Natural killer cell (primary cell): Measurements from ENCODE around the gene PRSS53. TPM values are rescaled to one million over a fixed set of nuclear protein-coding genes. Genes with fewer than 3 reads are reported as not detected.

ENCODE experiments used
- ATAC-seq, 3 donors: fragments of 150-1000 bp in 2 of 3; fragments of 200-7000 bp in 1 of 3; cut with Tn5 transposase; 1 replicate in 1 of 3; 2 replicates in 2 of 3; pipeline ENCODE4 v1.10.0; 2021; ENCODE audit warnings: mild to moderate bottlenecking in 2 of 3, moderate library complexity in 2 of 3
- DNase-seq, 2 donors: peaks; one replicate each; pipeline versions ENCODE4 v3.0.0 to v3.0.0-alpha.2; 2013 to 2021; ENCODE audit warnings: mixed read lengths in 1 of 2
- H3K27ac ChIP-seq: one replicate; pipeline ENCODE4 v1.5.1; 2013; ENCODE audit warnings: mild to moderate bottlenecking, low read length
- H3K27me3 ChIP-seq: one replicate; pipeline ENCODE4 v1.6.1; 2013; ENCODE audit warnings: low read length; ENCODE audit not compliant: control insufficient read depth, insufficient read depth
- H3K36me3 ChIP-seq: one replicate; pipeline ENCODE4 v1.6.1; 2013; ENCODE audit warnings: low read length; ENCODE audit not compliant: control insufficient read depth, insufficient read depth
- H3K4me1 ChIP-seq: one replicate; pipeline ENCODE4 v1.6.1; 2013; ENCODE audit warnings: low read length; ENCODE audit not compliant: control insufficient read depth, insufficient read depth
- H3K4me3 ChIP-seq: one replicate; pipeline ENCODE4 v1.5.1; 2013; ENCODE audit warnings: low read length
- H3K9me3 ChIP-seq: one replicate; pipeline ENCODE4 v1.6.1; 2013; ENCODE audit warnings: low read length; ENCODE audit not compliant: control insufficient read depth, insufficient read depth
- H3K27ac Mint-ChIP-seq, 2 donors: one replicate each; pipeline ENCODE4 v1.8.0; 2022; ENCODE audit warnings: mild to moderate bottlenecking in 2 of 2, mixed read lengths in 2 of 2, moderate library complexity in 1 of 2
- H3K27me3 Mint-ChIP-seq, 2 donors: one replicate each; pipeline ENCODE4 v1.8.0; 2022; ENCODE audit warnings: low read depth in 2 of 2, mixed read lengths in 2 of 2
- H3K36me3 Mint-ChIP-seq: one replicate; pipeline ENCODE4 v1.8.0; 2022; ENCODE audit warnings: mixed read lengths
- H3K4me1 Mint-ChIP-seq, 2 donors: one replicate each; pipeline ENCODE4 v1.8.0; 2022; ENCODE audit warnings: mixed read lengths in 2 of 2
- H3K4me3 Mint-ChIP-seq: one replicate; pipeline ENCODE4 v1.8.0; 2022; ENCODE audit warnings: mild to moderate bottlenecking, moderate library complexity, mixed read lengths
- H3K9me3 Mint-ChIP-seq, 2 donors: one replicate each; pipeline ENCODE4 v1.8.0; 2022; ENCODE audit warnings: mixed read lengths in 2 of 2
- CTCF ChIP-seq: fragments of 200-600 bp; IDR thresholded peaks from one replicate; pipeline ENCODE4 v1.8.0; 2022; ENCODE audit warnings: antibody characterized with exemption
- whole genome bisulfite sequencing: methylation state at CpG from one replicate; pipeline ENCODE4 v1.1.7; 2013; ENCODE audit warnings: missing lambda C conversion rate; ENCODE audit not compliant: insufficient coverage; 5-methylcytosine and 5-hydroxymethylcytosine counted together
- intact Hi-C: fragments of 100-400 bp; cut with micrococcal nuclease; formaldehyde crosslinking; loops from one replicate; pipeline ENCODE4 v1.14.2; 2022
- total RNA-seq, 4 donors: library from RNA; stranded (reverse); fragments of 120-200 nt in 1 of 4; gene quantifications; one replicate each; pipeline versions ENCODE4 v1.2.3 to v1.2.4, GENCODE V29; 2013 to 2022

PRSS53 gene
- total RNA-seq, 3 donors from 2014 or later (not counting 1 experiment from before 2014, with no cell fraction given) = 4.3 to 7.4 (median 5.1) TPM

- Mint-ChIP-seq H3K9me3 (no peaks in the 10 kb centered on the region), H3K27me3 (no peaks in the 10 kb centered on the region), H3K36me3 (no peaks in the 10 kb centered on the region), H3K27ac (peak overlapping the region in 1 of 2 donors; percentile 26), H3K4me1 (peaks cover 36 to 37% of the 10 kb centered on the region in 2 donors), H3K4me3 (no peak overlapping the region)
- Histone ChIP-seq H3K4me3 (no peak overlapping the region), H3K9me3 (no peaks in the 10 kb centered on the region), H3K36me3 (peaks cover 45% of the 10 kb centered on the region), H3K4me1 (peaks cover 20% of the 10 kb centered on the region), H3K27ac (no peak overlapping the region), H3K27me3 (no peaks in the 10 kb centered on the region)
- DNase-seq = no peak
- no peak for ATAC-seq
- no peak for TF ChIP-seq CTCF
- intact Hi-C loops = no loop called here
- 50% methylated on average over 2 of the region's 2 CpGs for WGBS
Observed at GRCh38 chr16:31036691-31037090, 52.1 kb downstream of the PRSS53 start.

GRCh38 chr16:31033709-31034492, 54.8 kb downstream of the PRSS53 start:
- no peaks in the 10 kb centered on the region for H3K27me3 Mint-ChIP-seq
- no peaks in the 10 kb centered on the region for H3K36me3 Mint-ChIP-seq
- DNase-seq (peak; percentile 83 to 95), ATAC-seq (peak; percentile 47 to 60 (median 49))
- WGBS = 1% methylated on average over 47 of the region's 47 CpGs
- Histone ChIP-seq H3K27me3 (no peaks in the 10 kb centered on the region), H3K36me3 (peaks cover 28% of the 10 kb centered on the region), H3K4me1 (peaks cover 20% of the 10 kb centered on the region), H3K9me3 (no peaks in the 10 kb centered on the region), H3K4me3 (peak overlapping the region; percentile 80), H3K27ac (peak overlapping the region; percentile 92)
- intact Hi-C loops = loop anchor here (1.0 to 5.0 kb wide), 4 partner anchors 39 to 425 kb away; partner anchors contain the start of genes ARMC5, FBXL19 and VKORC1
- peak overlapping the region; percentile 99 for H3K4me3 Mint-ChIP-seq
- peak overlapping the region; percentile 95 to 99 for H3K27ac Mint-ChIP-seq
- H3K9me3 Mint-ChIP-seq = no peaks in the 10 kb centered on the region
- H3K4me1 Mint-ChIP-seq = peaks cover 36 to 37% of the 10 kb centered on the region in 2 donors
- TF ChIP-seq CTCF = no peak

Other genes with a start within 250 kb of the PRSS53 start
- 10 to 100 TPM; 25.1 to 28.5 (median 27.4) TPM for gene BCL7C, start 194.9 kb downstream of the PRSS53 start, total RNA-seq
- under 1 TPM; 0.45 to 0.60 (median 0.47) TPM for gene CTF1, start 192.3 kb downstream of the PRSS53 start, total RNA-seq
- gene FBXL19, start 165.4 kb downstream of the PRSS53 start, total RNA-seq = 10 to 100 TPM; 10.1 to 13.3 (median 12.4) TPM
- 10 to 100 TPM; 10.8 to 19.8 (median 12.8) TPM for gene ORAI3, start 139.9 kb downstream of the PRSS53 start, total RNA-seq
- 10 to 100 TPM; 32.9 to 34.5 (median 33.9) TPM for gene SETD1A, start 131.2 kb downstream of the PRSS53 start, total RNA-seq
- gene HSD3B7, start 103.7 kb downstream of the PRSS53 start, total RNA-seq = 1 to 10 TPM in 1 of 3 donors, under 1 TPM in 2; 0.26 to 2.1 (median 0.39) TPM
- 1 to 10 TPM in 1 of 3 donors, under 1 TPM in 2; 0.14 to 1.6 (median 0.32) TPM for gene STX1B, start 78.3 kb downstream of the PRSS53 start, total RNA-seq
- 100 to 1,000 TPM; 128 to 145 (median 133) TPM for gene STX4, start 55.4 kb downstream of the PRSS53 start, total RNA-seq
- 10 to 100 TPM; 11.0 to 27.4 (median 22.6) TPM for gene ZNF668, start 14.7 kb downstream of the PRSS53 start, total RNA-seq
- gene ZNF646, start 14.5 kb downstream of the PRSS53 start, total RNA-seq = 10 to 100 TPM; 22.0 to 31.1 (median 30.1) TPM
- 10 to 100 TPM; 35.9 to 42.1 (median 41.8) TPM for gene VKORC1, start 5.9 kb upstream of the PRSS53 start, total RNA-seq
- 10 to 100 TPM in 2 of 3 donors, 1 to 10 TPM in 1; 9.9 to 16.3 (median 12.1) TPM for gene BCKDK, start 19.4 kb upstream of the PRSS53 start, total RNA-seq
- 100 to 1,000 TPM in 1 of 3 donors, 10 to 100 TPM in 2; 90.6 to 101 (median 93.4) TPM for gene KAT8, start 28.7 kb upstream of the PRSS53 start, total RNA-seq
- gene PRSS8, start 46.8 kb upstream of the PRSS53 start, total RNA-seq = not detected
- gene PRSS36, start 61.1 kb upstream of the PRSS53 start, total RNA-seq = 1 to 10 TPM; 2.1 to 3.5 (median 2.3) TPM
- gene FUS, start 91.2 kb upstream of the PRSS53 start, total RNA-seq = 100 to 1,000 TPM; 872 to 934 (median 918) TPM
- 10 to 100 TPM; 29.7 to 38.1 (median 37.6) TPM for gene PYCARD, start 113.8 kb upstream of the PRSS53 start, total RNA-seq
- under 1 TPM in 2 of 3 donors, not detected in 1; 0.05 to 0.07 TPM for gene TRIM72, start 125.2 kb upstream of the PRSS53 start, total RNA-seq
- gene PYDC1, start 128.2 kb upstream of the PRSS53 start, total RNA-seq = not detected
- gene ITGAM, start 171.0 kb upstream of the PRSS53 start, total RNA-seq = 100 to 1,000 TPM; 370 to 545 (median 428) TPM